K562 (cell line): ENCODE results near the gene PDE4D.

Experiments
- EZH2 ChIP-seq: IDR thresholded peaks from 2 replicates; pipeline ENCODE4 v1.6.1; 2012; ENCODE audit warnings: low read depth, mild to moderate bottlenecking, inconsistent platforms, low read length, borderline replicate concordance
- HMG20A ChIP-seq: fragments of 450-650 bp; formaldehyde crosslinking; conservative IDR thresholded peaks from 2 replicates; pipeline ENCODE4 v1.4.0; 2020; ENCODE audit warnings: mild to moderate bottlenecking, mixed read lengths
- KDM1A ChIP-seq, 2 experiments: fragments of 450-650 bp; IDR thresholded peaks; 2 replicates each; pipeline ENCODE4 v1.6.1; 2016; ENCODE audit warnings: mild to moderate bottlenecking in 2 of 2
- MXI1 ChIP-seq: IDR thresholded peaks from 2 replicates; pipeline ENCODE4 v1.6.1; 2011; ENCODE audit warnings: low read depth, mild to moderate bottlenecking, improper control_type of control experiment, low read length
- NFIC ChIP-seq: fragments of 450-650 bp; IDR thresholded peaks from 2 replicates; pipeline ENCODE4 v1.6.1; 2017; ENCODE audit warnings: mild to moderate bottlenecking, inconsistent platforms
- POLR2AphosphoS5 ChIP-seq: IDR thresholded peaks from 2 replicates; pipeline ENCODE4 v1.6.1; 2011; ENCODE audit warnings: mild to moderate bottlenecking, low read depth, low read length, moderate library complexity; ENCODE audit not compliant: control insufficient read depth, insufficient read depth
- SMAD3 ChIP-seq: fragments of 450-650 bp; formaldehyde crosslinking; conservative IDR thresholded peaks from 2 replicates; pipeline ENCODE4 v1.4.0; 2020; ENCODE audit warnings: mild to moderate bottlenecking
- XRCC4 ChIP-seq: IDR thresholded peaks from one replicate; pipeline ENCODE4 v1.6.1; 2011; ENCODE audit not compliant: insufficient read depth, insufficient read length; ENCODE audit errors: extremely low read depth
- YY1 ChIP-seq, 3 experiments: IDR thresholded peaks; 2 replicates each; pipeline ENCODE4 v1.6.1; 2011; ENCODE audit warnings: low read length in 2 of 3, mild to moderate bottlenecking in 2 of 3, moderate library complexity in 2 of 3, borderline replicate concordance in 1 of 3, control low read depth in 1 of 3, low read depth in 1 of 3; ENCODE audit not compliant: insufficient read depth in 3 of 3, insufficient replicate concordance in 2 of 3, control insufficient read depth in 1 of 3, insufficient read length in 1 of 3; ENCODE audit errors: extremely low read depth in 1 of 3
- ZC3H11A ChIP-seq: IDR thresholded peaks from 2 replicates; pipeline ENCODE4 v1.6.1; 2012; ENCODE audit warnings: low read depth, low read length, improper control_type of control experiment
- ZNF324 ChIP-seq: fragments of 250-450 bp; sonication (Bioruptor Pico); IDR thresholded peaks from 2 replicates; pipeline ENCODE4 v1.4.0; 2020; ENCODE audit warnings: mild to moderate bottlenecking
- TF ChIP-seq, protein P1 (sequence below), 2 experiments: IDR thresholded peaks; 2 replicates each; pipeline ENCODE4 v1.6.1; 2012; ENCODE audit warnings: improper control_type of control experiment in 2 of 2, low read depth in 2 of 2, low read length in 2 of 2, borderline replicate concordance in 1 of 2
- TF ChIP-seq, protein P2 (sequence below), 3 experiments: IDR thresholded peaks in 2 of 3; conservative IDR thresholded peaks in 1 of 3; 2 replicates each; pipeline ENCODE4 v1.5.1; 2011 to 2012; ENCODE audit warnings: low read length in 3 of 3, mild to moderate bottlenecking in 3 of 3, control low read depth in 2 of 3, improper control_type of control experiment in 1 of 3, inconsistent platforms in 1 of 3, low read depth in 1 of 3, mixed read lengths in 1 of 3, moderate library complexity in 1 of 3; ENCODE audit not compliant: insufficient read depth in 2 of 3
- TF ChIP-seq, protein P3 (sequence below), 2 experiments: fragments of 450-650 bp; IDR thresholded peaks; 2 replicates each; pipeline ENCODE4 v1.6.1; 2016

DNA sequence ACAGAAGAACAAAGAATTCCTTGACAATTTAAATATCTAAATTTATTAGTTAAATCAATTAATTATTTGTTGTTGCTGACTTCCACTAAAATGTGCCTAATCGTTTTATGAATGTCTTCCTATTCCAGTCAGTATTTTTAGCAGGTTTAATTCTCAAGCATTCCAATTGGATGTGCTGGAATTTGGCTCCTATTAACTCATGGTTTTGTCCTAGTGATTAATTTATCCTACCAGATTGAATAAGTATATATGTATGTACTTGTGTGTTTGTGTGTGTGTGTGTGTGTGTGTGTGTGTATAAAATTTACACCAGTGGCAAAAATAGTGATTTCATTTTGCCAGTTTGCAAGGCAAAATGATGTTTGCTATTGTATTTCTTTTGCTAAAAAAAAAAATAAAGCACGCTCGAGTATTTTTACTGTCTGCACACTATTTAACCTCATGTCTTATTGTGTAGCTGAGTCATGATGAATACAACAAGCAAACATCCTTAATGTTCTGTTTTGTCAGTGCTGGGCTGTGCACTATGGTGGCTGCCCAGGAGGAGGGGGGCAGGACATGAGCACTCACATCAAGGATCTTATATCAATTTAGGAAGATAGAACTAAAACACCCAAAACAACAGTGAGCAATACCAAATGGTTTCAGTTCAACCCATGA lies 375.5 kb downstream of the PDE4D start:
- TF ChIP-seq, protein P1, sequence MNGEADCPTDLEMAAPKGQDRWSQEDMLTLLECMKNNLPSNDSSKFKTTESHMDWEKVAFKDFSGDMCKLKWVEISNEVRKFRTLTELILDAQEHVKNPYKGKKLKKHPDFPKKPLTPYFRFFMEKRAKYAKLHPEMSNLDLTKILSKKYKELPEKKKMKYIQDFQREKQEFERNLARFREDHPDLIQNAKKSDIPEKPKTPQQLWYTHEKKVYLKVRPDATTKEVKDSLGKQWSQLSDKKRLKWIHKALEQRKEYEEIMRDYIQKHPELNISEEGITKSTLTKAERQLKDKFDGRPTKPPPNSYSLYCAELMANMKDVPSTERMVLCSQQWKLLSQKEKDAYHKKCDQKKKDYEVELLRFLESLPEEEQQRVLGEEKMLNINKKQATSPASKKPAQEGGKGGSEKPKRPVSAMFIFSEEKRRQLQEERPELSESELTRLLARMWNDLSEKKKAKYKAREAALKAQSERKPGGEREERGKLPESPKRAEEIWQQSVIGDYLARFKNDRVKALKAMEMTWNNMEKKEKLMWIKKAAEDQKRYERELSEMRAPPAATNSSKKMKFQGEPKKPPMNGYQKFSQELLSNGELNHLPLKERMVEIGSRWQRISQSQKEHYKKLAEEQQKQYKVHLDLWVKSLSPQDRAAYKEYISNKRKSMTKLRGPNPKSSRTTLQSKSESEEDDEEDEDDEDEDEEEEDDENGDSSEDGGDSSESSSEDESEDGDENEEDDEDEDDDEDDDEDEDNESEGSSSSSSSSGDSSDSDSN (IDR thresholded peaks at IDR 0.05; ENCODE audit: borderline replicate concordance in 1 of 2, low read depth in 2 of 2, low read length in 2 of 2), result no peak
- no peak for TF ChIP-seq ZNF324 (CRISPR knock-in tag)
- no peak for TF ChIP-seq HMG20A (CRISPR knock-in tag)
- TF ChIP-seq NFIC, result no peak
- no peak for TF ChIP-seq KDM1A (IDR thresholded peaks at IDR 0.05)
- TF ChIP-seq ZC3H11A, result no peak
- TF ChIP-seq, protein P2, sequence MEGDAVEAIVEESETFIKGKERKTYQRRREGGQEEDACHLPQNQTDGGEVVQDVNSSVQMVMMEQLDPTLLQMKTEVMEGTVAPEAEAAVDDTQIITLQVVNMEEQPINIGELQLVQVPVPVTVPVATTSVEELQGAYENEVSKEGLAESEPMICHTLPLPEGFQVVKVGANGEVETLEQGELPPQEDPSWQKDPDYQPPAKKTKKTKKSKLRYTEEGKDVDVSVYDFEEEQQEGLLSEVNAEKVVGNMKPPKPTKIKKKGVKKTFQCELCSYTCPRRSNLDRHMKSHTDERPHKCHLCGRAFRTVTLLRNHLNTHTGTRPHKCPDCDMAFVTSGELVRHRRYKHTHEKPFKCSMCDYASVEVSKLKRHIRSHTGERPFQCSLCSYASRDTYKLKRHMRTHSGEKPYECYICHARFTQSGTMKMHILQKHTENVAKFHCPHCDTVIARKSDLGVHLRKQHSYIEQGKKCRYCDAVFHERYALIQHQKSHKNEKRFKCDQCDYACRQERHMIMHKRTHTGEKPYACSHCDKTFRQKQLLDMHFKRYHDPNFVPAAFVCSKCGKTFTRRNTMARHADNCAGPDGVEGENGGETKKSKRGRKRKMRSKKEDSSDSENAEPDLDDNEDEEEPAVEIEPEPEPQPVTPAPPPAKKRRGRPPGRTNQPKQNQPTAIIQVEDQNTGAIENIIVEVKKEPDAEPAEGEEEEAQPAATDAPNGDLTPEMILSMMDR (IDR thresholded peaks at IDR 0.05 in 2 of 3, conservative IDR thresholded peaks at IDR 0.05 in 1 of 3; ENCODE audit: insufficient read depth in 2 of 3, low read depth in 1 of 3, low read length in 3 of 3), result no peak
- no peak for TF ChIP-seq XRCC4
- TF ChIP-seq SMAD3 (CRISPR knock-in tag), result no peak
- TF ChIP-seq YY1 (IDR thresholded peaks at IDR 0.05; ENCODE audit: borderline replicate concordance in 1 of 3, control insufficient read depth in 1 of 3, extremely low read depth in 1 of 3, insufficient read depth in 3 of 3, insufficient read length in 1 of 3, insufficient replicate concordance in 2 of 3, low read depth in 1 of 3, low read length in 2 of 3), result no peak
- no peak for TF ChIP-seq MXI1
- TF ChIP-seq EZH2, result no peak
- TF ChIP-seq, protein P3, sequence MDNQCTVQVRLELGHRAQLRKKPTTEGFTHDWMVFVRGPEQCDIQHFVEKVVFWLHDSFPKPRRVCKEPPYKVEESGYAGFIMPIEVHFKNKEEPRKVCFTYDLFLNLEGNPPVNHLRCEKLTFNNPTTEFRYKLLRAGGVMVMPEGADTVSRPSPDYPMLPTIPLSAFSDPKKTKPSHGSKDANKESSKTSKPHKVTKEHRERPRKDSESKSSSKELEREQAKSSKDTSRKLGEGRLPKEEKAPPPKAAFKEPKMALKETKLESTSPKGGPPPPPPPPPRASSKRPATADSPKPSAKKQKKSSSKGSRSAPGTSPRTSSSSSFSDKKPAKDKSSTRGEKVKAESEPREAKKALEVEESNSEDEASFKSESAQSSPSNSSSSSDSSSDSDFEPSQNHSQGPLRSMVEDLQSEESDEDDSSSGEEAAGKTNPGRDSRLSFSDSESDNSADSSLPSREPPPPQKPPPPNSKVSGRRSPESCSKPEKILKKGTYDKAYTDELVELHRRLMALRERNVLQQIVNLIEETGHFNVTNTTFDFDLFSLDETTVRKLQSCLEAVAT (IDR thresholded peaks at IDR 0.05), result no peak
- TF ChIP-seq POLR2AphosphoS5, result no peak
